NAMALWA (cell line): ENCODE measurements around the gene FAM186B.

Source experiments
- DNase-seq: peaks from one replicate; pipeline ENCODE4 v3.0.0-alpha.2; 2015; ENCODE audit warnings: low spot score

Gene FAM186B

GRCh38 chr12:49537752-49538509 lies 67.5 kb downstream of the FAM186B start:
- DNase-seq: no peak
